Gastroesophageal sphincter (tissue), 4 donors: ENCODE results near the gene GATA6. TPM values are rescaled to one million over a fixed set of nuclear protein-coding genes. Genes with fewer than 3 reads are reported as not detected.
A peak's percentile ranks its signal among the peaks of the same experiment; 100 is the strongest.
"Not testable (repeated sequence)": the region's sequence is repeated elsewhere in the genome, so short reads cannot be mapped to it uniquely, and the experiment has no call there.

Source experiments
- ATAC-seq: fragments of 150-250 bp; one replicate; pipeline ENCODE4 v1.9.1; 2016; ENCODE audit warnings: mild to moderate bottlenecking, moderate library complexity
- H3K27ac ChIP-seq, 4 donors: fragments of 200-600 bp; sonication (generic) in 3 of 4; 1 replicate in 3 of 4; 2 replicates in 1 of 4; pipeline ENCODE4 v1.5.1; 2016 to 2019
- H3K27me3 ChIP-seq: fragments of 200-600 bp; sonication (generic); one replicate; pipeline ENCODE4 v1.5.1; 2019
- H3K36me3 ChIP-seq, 2 donors: fragments of 200-600 bp; sonication (generic); one replicate each; pipeline ENCODE4 v1.5.1; 2019; ENCODE audit warnings: control low read depth in 1 of 2
- H3K4me1 ChIP-seq, 3 donors: fragments of 200-600 bp; sonication (generic); 1 replicate in 2 of 3; 2 replicates in 1 of 3; pipeline ENCODE4 v1.5.1; 2016 to 2019; ENCODE audit warnings: control low read depth in 2 of 3
- H3K4me3 ChIP-seq, 2 donors: fragments of 200-600 bp; sonication (generic); one replicate each; pipeline ENCODE4 v1.5.1; 2019; ENCODE audit warnings: mild to moderate bottlenecking in 1 of 2, moderate library complexity in 1 of 2
- H3K9me3 ChIP-seq, 3 donors: fragments of 200-600 bp; sonication (generic); one replicate each; pipeline ENCODE4 v1.5.1; 2017 to 2019; ENCODE audit warnings: control low read depth in 2 of 3
- EP300 ChIP-seq: sonication (generic); formaldehyde crosslinking; IDR thresholded peaks from one replicate; pipeline ENCODE4 v1.6.1; 2017; ENCODE audit warnings: antibody characterized with exemption, mild to moderate bottlenecking
- POLR2A ChIP-seq, 2 donors: fragments of 450-650 bp; IDR thresholded peaks; one replicate each; pipeline ENCODE4 v1.6.1; 2017; ENCODE audit warnings: antibody characterized with exemption in 2 of 2, mild to moderate bottlenecking in 2 of 2, moderate library complexity in 1 of 2
- POLR2AphosphoS5 ChIP-seq: sonication (generic); formaldehyde crosslinking; IDR thresholded peaks from one replicate; pipeline ENCODE4 v1.6.1; 2017; ENCODE audit warnings: antibody characterized with exemption
- WGBS, 2 donors: methylation state at CpG; one replicate each; pipeline ENCODE4 v1.1.5; 2018; ENCODE audit warnings: low coverage in 1 of 2; 5-methylcytosine and 5-hydroxymethylcytosine counted together
- total RNA-seq, 4 donors: library from RNA; depleted of rRNA; stranded (reverse); fragments of >200 nt; gene quantifications; one replicate each; pipeline ENCODE4 v1.1.0, GENCODE V29; 2016
- TF ChIP-seq, protein P1 (sequence below), 4 experiments: fragments of 200-600 bp in 2 of 4; fragments of 450-650 bp in 2 of 4; sonication (generic) in 1 of 4; IDR thresholded peaks; one replicate each; pipeline ENCODE4 v1.5.1; 2017 to 2019; ENCODE audit warnings: antibody characterized with exemption in 4 of 4, mild to moderate bottlenecking in 2 of 4, moderate library complexity in 2 of 4

Gene GATA6
- total RNA-seq, 4 donors from 2014 or later = 7.5 to 12.4 (median 9.5) TPM

DNA sequence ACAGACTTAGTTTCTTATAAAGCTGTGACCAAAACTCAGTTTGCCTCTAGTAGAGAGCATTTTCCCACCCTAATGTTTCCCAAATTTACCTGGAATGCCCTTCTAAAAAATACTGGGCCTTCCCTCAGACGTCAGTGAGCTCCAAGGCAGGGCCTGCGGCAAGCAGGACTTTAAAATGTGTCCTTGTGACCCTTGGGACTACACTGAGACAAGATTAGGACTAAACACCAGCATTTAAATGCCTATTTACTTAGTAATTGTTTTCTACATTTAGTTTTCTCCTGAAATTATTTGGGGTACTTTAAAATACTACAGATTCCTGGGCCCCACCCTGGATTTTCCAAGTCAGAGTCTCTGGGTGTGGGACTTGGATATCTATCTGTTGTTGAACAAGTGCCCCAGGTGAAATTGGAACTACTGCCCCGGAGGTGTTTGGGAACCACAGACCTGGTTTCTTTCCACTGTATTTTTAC is 14.3 kb downstream of the GATA6 start:
- H3K27ac ChIP-seq = no peak overlapping the region
- H3K4me3 ChIP-seq = no peak overlapping the region
- peaks cover 0 to 9% (median 0%) of the 10 kb centered on the region in 3 donors for H3K4me1 ChIP-seq
- H3K27me3 ChIP-seq = no peaks in the 10 kb centered on the region
- H3K36me3 ChIP-seq = peaks cover 0 to 41% of the 10 kb centered on the region in 2 donors
- H3K9me3 ChIP-seq = no peaks in the 10 kb centered on the region
- 86 to 88% methylated on average over 3 of the region's 3 CpGs for WGBS, 2 donors
- TF ChIP-seq EP300 (no peak), POLR2AphosphoS5 (no peak), POLR2A (IDR thresholded peaks at IDR 0.05) (no peak)
- TF ChIP-seq, protein P1, sequence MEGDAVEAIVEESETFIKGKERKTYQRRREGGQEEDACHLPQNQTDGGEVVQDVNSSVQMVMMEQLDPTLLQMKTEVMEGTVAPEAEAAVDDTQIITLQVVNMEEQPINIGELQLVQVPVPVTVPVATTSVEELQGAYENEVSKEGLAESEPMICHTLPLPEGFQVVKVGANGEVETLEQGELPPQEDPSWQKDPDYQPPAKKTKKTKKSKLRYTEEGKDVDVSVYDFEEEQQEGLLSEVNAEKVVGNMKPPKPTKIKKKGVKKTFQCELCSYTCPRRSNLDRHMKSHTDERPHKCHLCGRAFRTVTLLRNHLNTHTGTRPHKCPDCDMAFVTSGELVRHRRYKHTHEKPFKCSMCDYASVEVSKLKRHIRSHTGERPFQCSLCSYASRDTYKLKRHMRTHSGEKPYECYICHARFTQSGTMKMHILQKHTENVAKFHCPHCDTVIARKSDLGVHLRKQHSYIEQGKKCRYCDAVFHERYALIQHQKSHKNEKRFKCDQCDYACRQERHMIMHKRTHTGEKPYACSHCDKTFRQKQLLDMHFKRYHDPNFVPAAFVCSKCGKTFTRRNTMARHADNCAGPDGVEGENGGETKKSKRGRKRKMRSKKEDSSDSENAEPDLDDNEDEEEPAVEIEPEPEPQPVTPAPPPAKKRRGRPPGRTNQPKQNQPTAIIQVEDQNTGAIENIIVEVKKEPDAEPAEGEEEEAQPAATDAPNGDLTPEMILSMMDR (IDR thresholded peaks at IDR 0.05) = no peak
- ATAC-seq = no peak

GRCh38 chr18:22184573-22184972 is 15.2 kb downstream of the GATA6 start:
- 85 to 91% methylated on average over 8 of the region's 8 CpGs for WGBS, 2 donors
- H3K36me3 ChIP-seq = peaks cover 0 to 41% of the 10 kb centered on the region in 2 donors
- H3K27me3 ChIP-seq, H3K4me3 ChIP-seq, ATAC-seq, H3K27ac ChIP-seq, H3K4me1 ChIP-seq, H3K9me3 ChIP-seq: not testable (repeated sequence)

- Histone ChIP-seq H3K27ac (peak overlapping the region in 1 of 4 donors; percentile 47), H3K36me3 (peaks cover 0 to 41% of the 10 kb centered on the region in 2 donors), H3K9me3 (no peaks in the 10 kb centered on the region), H3K27me3 (no peaks in the 10 kb centered on the region), H3K4me3 (no peak overlapping the region), H3K4me1 (peaks cover 0 to 14% (median 0%) of the 10 kb centered on the region in 3 donors)
- TF ChIP-seq, protein P1 (IDR thresholded peaks at IDR 0.05) = no peak
- no peak for TF ChIP-seq POLR2A (IDR thresholded peaks at IDR 0.05)
- no peak for TF ChIP-seq EP300
- no peak for TF ChIP-seq POLR2AphosphoS5
- no CpG with 5 or more reads among the region's 6 CpGs for WGBS, 2 donors
- ATAC-seq = peak; percentile 28
Measured at GRCh38 chr18:22185273-22185672, 15.9 kb downstream of the GATA6 start.

GRCh38 chr18:22185771-22186386 is 16.5 kb downstream of the GATA6 start:
- H3K36me3 ChIP-seq = peaks cover 0 to 41% of the 10 kb centered on the region in 2 donors
- peaks cover 0 to 18% (median 0%) of the 10 kb centered on the region in 3 donors for H3K4me1 ChIP-seq

GRCh38 chr18:22186484-22186971 is 17.1 kb downstream of the GATA6 start:
- Histone ChIP-seq H3K36me3 (peaks cover 0 to 35% of the 10 kb centered on the region in 2 donors), H3K27me3 (no peaks in the 10 kb centered on the region), H3K4me1 (peaks cover 0 to 22% (median 0%) of the 10 kb centered on the region in 3 donors), H3K9me3 (no peaks in the 10 kb centered on the region), H3K4me3 (no peak overlapping the region), H3K27ac (peak overlapping the region in 1 of 4 donors; percentile 18)
- 53 to 84% methylated on average over 4 to 6 of the region's 6 CpGs for WGBS, 2 donors
- TF ChIP-seq, protein P1 (IDR thresholded peaks at IDR 0.05) = no peak
- TF ChIP-seq EP300 = no peak
- ATAC-seq = no peak

More at GRCh38 chr18:22185771-22186386, 16.5 kb downstream of the GATA6 start:
- no peak for ATAC-seq
- Histone ChIP-seq H3K9me3 (no peaks in the 10 kb centered on the region), H3K27ac (peak overlapping the region in 1 of 4 donors; percentile 47), H3K27me3 (no peaks in the 10 kb centered on the region), H3K4me3 (no peak overlapping the region)
- TF ChIP-seq POLR2AphosphoS5 = no peak
- no peak for TF ChIP-seq EP300
- TF ChIP-seq, protein P1 (IDR thresholded peaks at IDR 0.05) = no peak
- TF ChIP-seq POLR2A (IDR thresholded peaks at IDR 0.05) = no peak
- 89% methylated on average over 8 to 9 of the region's 10 CpGs for WGBS, 2 donors
